Keratinocyte (primary cell): ENCODE measurements around the gene CDC42SE2. TPM values are rescaled to one million over a fixed set of nuclear protein-coding genes. Genes with fewer than 3 reads are reported as not detected.
"Not testable (repeated sequence)": the region's sequence is repeated elsewhere in the genome, so short reads cannot be mapped to it uniquely, and the experiment has no call there.

Experiments
- DNase-seq: peaks from one replicate; pipeline ENCODE4 v3.0.0-alpha.2; 2011; ENCODE audit warnings: low read depth, missing footprints, low spot score
- FAIRE-seq: peaks from 2 replicates; lab custom pipeline; 2011; peaks lifted over from hg19 to GRCh38; lab: Jason Lieb, UNC
- H2AFZ ChIP-seq: 2 replicates; pipeline ENCODE4 v1.6.0; 2012; ENCODE audit warnings: low read length, control low read depth, inconsistent platforms; ENCODE audit not compliant: control insufficient read depth
- H3K27ac ChIP-seq: 2 replicates; pipeline ENCODE4 v1.5.1; 2011; ENCODE audit warnings: low read length; ENCODE audit not compliant: control insufficient read depth, insufficient read depth
- H3K27me3 ChIP-seq: 3 replicates; pipeline ENCODE4 v1.6.0; 2011; ENCODE audit warnings: low read length; ENCODE audit not compliant: control insufficient read depth, insufficient read depth; ENCODE audit errors: extremely low read depth
- H3K36me3 ChIP-seq, 2 experiments: 2 replicates in 1 of 2; 3 replicates in 1 of 2; pipeline ENCODE4 v1.5.1; 2011; ENCODE audit warnings: low read length in 2 of 2, mild to moderate bottlenecking in 1 of 2; ENCODE audit not compliant: control insufficient read depth in 2 of 2, insufficient read depth in 2 of 2; ENCODE audit errors: extremely low read depth in 1 of 2
- H3K4me1 ChIP-seq: 3 replicates; pipeline ENCODE4 v1.5.1; 2011; ENCODE audit warnings: low read length; ENCODE audit not compliant: control insufficient read depth, insufficient read depth; ENCODE audit errors: extremely low read depth
- H3K4me2 ChIP-seq: 3 replicates; pipeline ENCODE4 v1.6.0; 2011; ENCODE audit warnings: low read depth, low read length; ENCODE audit not compliant: control insufficient read depth, insufficient read depth; ENCODE audit errors: extremely low read depth
- H3K4me3 ChIP-seq, 3 experiments: fragments of 200-600 bp in 1 of 3; sonication (generic) in 1 of 3; 2 replicates in 2 of 3; 3 replicates in 1 of 3; pipeline ENCODE4 v1.5.1; 2011 to 2016; ENCODE audit warnings: low read length in 3 of 3, mild to moderate bottlenecking in 3 of 3, control low read depth in 2 of 3, inconsistent platforms in 1 of 3, low read depth in 1 of 3, mixed read lengths in 1 of 3, mixed run types in 1 of 3, moderate library complexity in 1 of 3; ENCODE audit not compliant: control insufficient read depth in 2 of 3, insufficient read depth in 2 of 3; ENCODE audit errors: extremely low read depth in 1 of 3
- H3K79me2 ChIP-seq: 2 replicates; pipeline ENCODE4 v1.6.0; 2012; ENCODE audit warnings: low read length; ENCODE audit not compliant: control insufficient read depth, insufficient read depth
- H3K9ac ChIP-seq: 3 replicates; pipeline ENCODE4 v1.6.0; 2011; ENCODE audit warnings: low read length; ENCODE audit not compliant: control insufficient read depth, insufficient read depth; ENCODE audit errors: extremely low read depth
- H3K9me1 ChIP-seq: 3 replicates; pipeline ENCODE4 v1.6.0; 2011; ENCODE audit warnings: low read length; ENCODE audit not compliant: control insufficient read depth, insufficient read depth; ENCODE audit errors: extremely low read depth
- H3K9me3 ChIP-seq: 2 replicates; pipeline ENCODE4 v1.5.1; 2012; ENCODE audit warnings: low read depth, low read length; ENCODE audit not compliant: control insufficient read depth
- H4K20me1 ChIP-seq: 3 replicates; pipeline ENCODE4 v1.6.0; 2011; ENCODE audit warnings: low read length; ENCODE audit not compliant: control insufficient read depth, insufficient read depth; ENCODE audit errors: extremely low read depth
- CTCF ChIP-seq, 3 experiments: IDR thresholded peaks in 1 of 3; conservative IDR thresholded peaks in 1 of 3; optimal IDR thresholded peaks in 1 of 3; 2 replicates in 2 of 3; 3 replicates in 1 of 3; pipeline versions ENCODE3 to v1.5.1; 2011; ENCODE audit warnings: low read length in 3 of 3, mild to moderate bottlenecking in 3 of 3, moderate library complexity in 2 of 3, control low read depth in 1 of 3, inconsistent platforms in 1 of 3; ENCODE audit not compliant: insufficient read depth in 2 of 3; ENCODE audit errors: extremely low read depth in 1 of 3
- EZH2 ChIP-seq: IDR thresholded peaks from one replicate; pipeline ENCODE4 v1.6.1; 2012; ENCODE audit warnings: inconsistent platforms, mild to moderate bottlenecking, low read length, moderate library complexity
- dilution Hi-C: fragments of 300-500 bp; cut with MboI; formaldehyde crosslinking; loops from one replicate; pipeline ENCODE4 v1.7.0; 2020; ENCODE audit warnings: low sequenced_read_pairs; ENCODE audit not compliant: extremely low pct_ligation_motif_present
- polyA plus RNA-seq, 5 experiments: library from polyadenylated mRNA; depleted of rRNA in 3 of 5; stranded (reverse) in 3 of 5; stranded (forward) in 1 of 5; unstranded in 1 of 5; fragments of >200 nt; gene quantifications; 1 replicate in 1 of 5; 2 replicates in 3 of 5; 3 replicates in 1 of 5; pipeline versions ENCODE4 v1.2.1 to v1.2.3, GENCODE V29; 2011 to 2012; ENCODE audit warnings: missing spikeins in 2 of 5, low read depth in 1 of 5, low replicate concordance in 1 of 5

The CDC42SE2 gene
- polyA plus RNA-seq, 1 donor (not counting 4 experiments of a cell fraction or from before 2014, with no cell fraction given): 32.5 TPM

GRCh38 chr5:131378721-131379541, 115.1 kb downstream of the CDC42SE2 start:
- DNase-seq (no peak), FAIRE-seq (no peak)
- Histone ChIP-seq H3K4me2 (no peak overlapping the region), H3K9ac (no peak overlapping the region), H3K4me3 (no peak overlapping the region), H3K36me3 (no peaks in the 10 kb centered on the region), H3K9me1 (peaks cover 3% of the 10 kb centered on the region), H3K4me1 (no peaks in the 10 kb centered on the region), H3K27ac (no peak overlapping the region), H2AFZ (no peak overlapping the region), H3K27me3 (no peaks in the 10 kb centered on the region), H4K20me1 (peaks cover 2% of the 10 kb centered on the region), H3K79me2 (peaks cover 24% of the 10 kb centered on the region), H3K9me3 (no peaks in the 10 kb centered on the region)
- dilution Hi-C loops: no loop called here
- no peak for TF ChIP-seq EZH2
- TF ChIP-seq CTCF (optimal IDR thresholded peaks at IDR 0.05 in 1 of 3, IDR thresholded peaks at IDR 0.05 in 1 of 3, conservative IDR thresholded peaks at IDR 0.05 in 1 of 3; ENCODE audit: extremely low read depth in 1 of 3, insufficient read depth in 2 of 3, low read length in 3 of 3): no peak

GRCh38 chr5:131379723-131380122, 115.9 kb downstream of the CDC42SE2 start:
- H3K9ac ChIP-seq: no peak overlapping the region
- peaks cover 27% of the 10 kb centered on the region for H3K79me2 ChIP-seq
- H2AFZ ChIP-seq: no peak overlapping the region
- H3K27ac ChIP-seq: no peak overlapping the region
- dilution Hi-C loops: no loop called here
- peaks cover 3% of the 10 kb centered on the region for H3K9me1 ChIP-seq
- no peaks in the 10 kb centered on the region for H3K27me3 ChIP-seq
- no peaks in the 10 kb centered on the region for H3K9me3 ChIP-seq
- no peak for FAIRE-seq
- H3K36me3 ChIP-seq: no peaks in the 10 kb centered on the region
- no peaks in the 10 kb centered on the region for H3K4me1 ChIP-seq
- H4K20me1 ChIP-seq: peaks cover 2% of the 10 kb centered on the region
- H3K4me2 ChIP-seq: no peak overlapping the region
- TF ChIP-seq EZH2 (no peak), CTCF (optimal IDR thresholded peaks at IDR 0.05 in 1 of 3, IDR thresholded peaks at IDR 0.05 in 1 of 3, conservative IDR thresholded peaks at IDR 0.05 in 1 of 3; ENCODE audit: extremely low read depth in 1 of 3, insufficient read depth in 2 of 3, low read length in 3 of 3) (no peak)
- H3K4me3 ChIP-seq: no peak overlapping the region
- DNase-seq: no peak

- H3K9me1 ChIP-seq, dilution Hi-C loops, DNase-seq, H3K36me3 ChIP-seq, H3K27me3 ChIP-seq, H3K9me3 ChIP-seq, H3K27ac ChIP-seq, FAIRE-seq, H3K4me2 ChIP-seq, H2AFZ ChIP-seq, H3K4me1 ChIP-seq, H3K9ac ChIP-seq, H3K4me3 ChIP-seq, H4K20me1 ChIP-seq: not testable (repeated sequence)
- H3K79me2 ChIP-seq: peaks cover 27% of the 10 kb centered on the region
These were observed 116.4 kb downstream of the CDC42SE2 start for GRCh38 chr5:131380238-131380637.
